ENCODE measurements around the gene SYK. TPM values are rescaled to one million over a fixed set of nuclear protein-coding genes. Genes with fewer than 3 reads are reported as not detected.

SYK gene
- total RNA-seq, 1 donor from 2014 or later = 7.4 TPM

DNA sequence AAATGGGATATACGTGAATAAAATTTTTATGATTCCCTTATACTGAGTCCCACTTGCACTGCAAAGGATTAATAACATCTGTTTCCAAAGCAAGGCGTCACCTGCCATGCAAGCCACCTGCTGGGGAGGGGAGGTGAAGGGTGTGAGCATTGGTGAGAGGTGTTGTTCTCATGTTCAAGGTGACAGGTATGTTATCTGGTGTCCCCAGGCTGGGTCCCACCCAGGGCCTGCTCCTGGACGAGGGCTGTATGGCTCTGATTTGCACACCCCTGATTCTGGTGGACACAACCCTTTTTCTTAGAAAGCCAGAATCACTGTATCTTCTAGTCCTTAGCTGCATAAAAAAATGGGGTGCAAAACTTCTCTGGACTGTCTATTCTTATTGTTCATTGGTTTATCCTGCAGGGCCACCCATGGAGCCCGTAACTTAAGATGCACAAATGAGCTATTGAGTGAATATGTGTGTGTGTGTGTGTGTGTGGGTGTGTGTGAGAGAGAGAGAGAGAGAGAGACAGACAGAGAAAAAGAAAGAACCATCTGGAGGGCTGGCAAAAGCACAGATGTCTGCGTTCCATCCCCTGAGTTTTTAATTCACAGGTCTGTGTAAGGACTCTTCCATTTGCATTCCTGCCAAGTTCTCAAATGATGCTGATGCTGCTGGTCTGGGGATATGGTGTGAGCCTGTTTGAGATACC lies 53.7 kb downstream of the SYK start:
- Mint-ChIP-seq H3K4me3 (ENCODE audit: low read depth) (no peak overlapping the region), H3K4me1 (ENCODE audit: low read depth) (no peaks in the 10 kb centered on the region), H3K9me3 (ENCODE audit: low read depth) (no peaks in the 10 kb centered on the region), H3K27me3 (no peaks in the 10 kb centered on the region), H3K27ac (no peak overlapping the region), H3K36me3 (ENCODE audit: insufficient read depth) (no peaks in the 10 kb centered on the region)
- TF ChIP-seq, protein P1, sequence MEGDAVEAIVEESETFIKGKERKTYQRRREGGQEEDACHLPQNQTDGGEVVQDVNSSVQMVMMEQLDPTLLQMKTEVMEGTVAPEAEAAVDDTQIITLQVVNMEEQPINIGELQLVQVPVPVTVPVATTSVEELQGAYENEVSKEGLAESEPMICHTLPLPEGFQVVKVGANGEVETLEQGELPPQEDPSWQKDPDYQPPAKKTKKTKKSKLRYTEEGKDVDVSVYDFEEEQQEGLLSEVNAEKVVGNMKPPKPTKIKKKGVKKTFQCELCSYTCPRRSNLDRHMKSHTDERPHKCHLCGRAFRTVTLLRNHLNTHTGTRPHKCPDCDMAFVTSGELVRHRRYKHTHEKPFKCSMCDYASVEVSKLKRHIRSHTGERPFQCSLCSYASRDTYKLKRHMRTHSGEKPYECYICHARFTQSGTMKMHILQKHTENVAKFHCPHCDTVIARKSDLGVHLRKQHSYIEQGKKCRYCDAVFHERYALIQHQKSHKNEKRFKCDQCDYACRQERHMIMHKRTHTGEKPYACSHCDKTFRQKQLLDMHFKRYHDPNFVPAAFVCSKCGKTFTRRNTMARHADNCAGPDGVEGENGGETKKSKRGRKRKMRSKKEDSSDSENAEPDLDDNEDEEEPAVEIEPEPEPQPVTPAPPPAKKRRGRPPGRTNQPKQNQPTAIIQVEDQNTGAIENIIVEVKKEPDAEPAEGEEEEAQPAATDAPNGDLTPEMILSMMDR (IDR thresholded peaks at IDR 0.05; ENCODE audit: unreplicated experiment) = no peak
- no peak for DNase-seq (ENCODE audit: low spot score, unreplicated experiment)

DNA sequence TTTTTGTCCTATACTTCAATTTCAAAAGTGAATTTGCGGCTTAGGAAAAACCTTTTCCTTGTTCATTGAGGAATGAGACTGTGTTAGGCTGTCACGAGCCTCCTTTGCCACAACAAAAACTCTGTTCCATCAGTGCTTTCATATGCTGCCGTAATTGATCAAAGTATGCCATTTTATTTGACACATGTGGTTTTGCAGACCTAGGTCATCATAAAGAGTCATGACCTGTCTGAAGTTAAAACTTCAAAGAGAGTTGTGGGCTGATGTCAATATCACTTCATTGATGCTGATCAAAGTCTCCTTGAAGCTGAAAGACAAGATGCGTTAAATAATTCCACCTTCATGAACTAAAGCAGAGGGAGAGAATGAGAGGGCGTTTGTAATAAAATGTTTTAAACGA lies 55.5 kb downstream of the SYK start:
- no peaks in the 10 kb centered on the region for H3K27me3 Mint-ChIP-seq
- H3K36me3 Mint-ChIP-seq (ENCODE audit: insufficient read depth) = no peaks in the 10 kb centered on the region
- TF ChIP-seq, protein P1 (IDR thresholded peaks at IDR 0.05; ENCODE audit: unreplicated experiment) = no peak
- no peaks in the 10 kb centered on the region for H3K4me1 Mint-ChIP-seq (ENCODE audit: low read depth)
- no peak overlapping the region for H3K4me3 Mint-ChIP-seq (ENCODE audit: low read depth)
- no peak overlapping the region for H3K27ac Mint-ChIP-seq
- H3K9me3 Mint-ChIP-seq (ENCODE audit: low read depth) = no peaks in the 10 kb centered on the region
- no peak for DNase-seq (ENCODE audit: low spot score, unreplicated experiment)

DNA sequence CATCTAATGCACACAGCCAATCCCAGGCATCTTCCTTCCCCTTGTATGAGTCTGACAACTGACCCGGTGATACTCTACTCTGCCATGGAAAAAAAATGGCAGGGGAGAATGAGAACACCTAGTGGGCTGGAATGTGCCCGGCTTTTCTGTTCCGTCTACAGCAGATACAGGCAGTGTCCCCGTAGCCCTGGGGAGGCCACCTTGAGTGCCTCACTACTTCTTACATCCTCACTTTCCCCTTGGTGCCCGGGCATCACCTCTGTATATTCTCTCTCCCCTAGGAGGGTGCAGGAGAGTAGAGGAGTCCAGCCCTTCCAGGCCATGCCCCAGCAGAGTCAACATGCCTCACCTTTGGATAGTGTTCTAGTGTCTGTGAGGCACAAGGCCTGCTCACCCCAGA lies 56.2 kb downstream of the SYK start:
- no peak for DNase-seq (ENCODE audit: low spot score, unreplicated experiment)
- no peak overlapping the region for H3K4me3 Mint-ChIP-seq (ENCODE audit: low read depth)
- H3K36me3 Mint-ChIP-seq (ENCODE audit: insufficient read depth) = no peaks in the 10 kb centered on the region
- no peaks in the 10 kb centered on the region for H3K9me3 Mint-ChIP-seq (ENCODE audit: low read depth)
- TF ChIP-seq, protein P1 (IDR thresholded peaks at IDR 0.05; ENCODE audit: unreplicated experiment) = no peak
- no peaks in the 10 kb centered on the region for H3K4me1 Mint-ChIP-seq (ENCODE audit: low read depth)
- H3K27ac Mint-ChIP-seq = no peak overlapping the region
- H3K27me3 Mint-ChIP-seq = no peaks in the 10 kb centered on the region

DNA sequence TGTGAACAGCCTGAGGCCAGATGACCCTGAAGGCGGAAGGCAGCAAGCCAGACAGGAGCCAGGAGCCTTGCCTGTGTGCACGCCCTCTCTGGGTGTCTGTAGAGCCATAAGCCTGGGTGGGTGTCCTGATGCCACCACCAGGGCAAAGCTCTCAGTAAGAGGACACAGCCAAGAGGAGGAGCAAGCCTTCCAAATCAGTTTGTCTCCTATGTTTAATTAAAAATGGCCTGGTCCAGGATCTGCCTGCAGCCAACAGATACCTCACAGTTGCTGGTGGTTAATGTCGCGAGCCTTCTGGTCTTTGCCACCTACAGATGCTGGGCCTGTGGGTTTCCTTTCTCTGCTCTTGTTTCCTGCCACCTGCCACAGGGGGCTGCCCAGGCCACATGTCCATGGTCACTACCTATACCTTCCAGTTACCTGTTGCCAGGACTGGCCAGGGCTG lies 56.9 kb downstream of the SYK start:
- Mint-ChIP-seq H3K36me3 (ENCODE audit: insufficient read depth) (no peaks in the 10 kb centered on the region), H3K4me3 (ENCODE audit: low read depth) (no peak overlapping the region), H3K9me3 (ENCODE audit: low read depth) (no peaks in the 10 kb centered on the region), H3K4me1 (ENCODE audit: low read depth) (no peaks in the 10 kb centered on the region), H3K27ac (no peak overlapping the region), H3K27me3 (no peaks in the 10 kb centered on the region)
- no peak for DNase-seq (ENCODE audit: low spot score, unreplicated experiment)
- TF ChIP-seq, protein P1 (IDR thresholded peaks at IDR 0.05; ENCODE audit: unreplicated experiment) = no peak

DNA sequence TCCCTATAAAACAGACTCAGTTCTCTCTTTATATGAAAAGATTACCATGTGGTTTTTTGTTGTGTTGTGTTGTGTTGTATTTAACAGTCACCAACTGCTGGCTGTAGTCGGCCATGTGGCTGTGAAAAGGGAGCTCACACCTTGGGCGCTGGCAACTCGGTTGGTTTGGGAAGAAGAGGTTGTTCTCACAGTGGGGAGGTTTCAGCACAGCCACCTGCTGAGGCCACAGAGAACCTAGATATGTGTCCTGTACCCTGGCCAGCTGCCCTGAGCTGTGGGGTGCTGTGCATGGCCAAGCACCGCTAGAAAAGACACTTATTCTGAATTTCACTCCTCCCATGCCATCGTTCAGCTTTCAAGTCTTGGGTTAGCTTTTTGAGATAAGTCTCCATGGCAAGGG lies 58.8 kb downstream of the SYK start:
- TF ChIP-seq, protein P1 (IDR thresholded peaks at IDR 0.05; ENCODE audit: unreplicated experiment) = no peak
- Mint-ChIP-seq H3K4me3 (ENCODE audit: low read depth) (no peak overlapping the region), H3K27me3 (no peaks in the 10 kb centered on the region), H3K27ac (no peak overlapping the region), H3K4me1 (ENCODE audit: low read depth) (no peaks in the 10 kb centered on the region), H3K36me3 (ENCODE audit: insufficient read depth) (no peaks in the 10 kb centered on the region), H3K9me3 (ENCODE audit: low read depth) (no peaks in the 10 kb centered on the region)
- no peak for DNase-seq (ENCODE audit: low spot score, unreplicated experiment)

Data from progenitor cell of endocrine pancreas (in vitro differentiated cells).